Kidney epithelial cell (primary cell): ENCODE results near the gene KSR2. TPM values are rescaled to one million over a fixed set of nuclear protein-coding genes. Genes with fewer than 3 reads are reported as not detected.
A peak's percentile ranks its signal among the peaks of the same experiment; 100 is the strongest.

Experiments used
- DNase-seq: peaks from one replicate; pipeline ENCODE4 v3.0.0-alpha.2; 2010; ENCODE audit warnings: low read depth
- H3K27me3 ChIP-seq: 2 replicates; pipeline ENCODE4 v1.6.0; 2011; ENCODE audit warnings: low read length; ENCODE audit not compliant: control insufficient read depth, insufficient read depth
- H3K36me3 ChIP-seq: 2 replicates; pipeline ENCODE4 v1.5.1; 2011; ENCODE audit warnings: low read length; ENCODE audit not compliant: control insufficient read depth, insufficient read depth
- H3K4me3 ChIP-seq: 2 replicates; pipeline ENCODE4 v1.5.1; 2011; ENCODE audit warnings: low read depth, mild to moderate bottlenecking, control low read depth, low read length
- total RNA-seq: library from RNA; depleted of rRNA; stranded (reverse); fragments of >200 nt; gene quantifications from 2 replicates; pipeline ENCODE4 v1.2.3, GENCODE V29; 2015
- TF ChIP-seq, protein P1 (sequence below): IDR thresholded peaks from 2 replicates; pipeline ENCODE4 v1.5.1; 2011; ENCODE audit warnings: mild to moderate bottlenecking, moderate library complexity, low read length, control low read depth, inconsistent platforms; ENCODE audit not compliant: insufficient read depth, poor library complexity, severe bottlenecking

KSR2 gene
- total RNA-seq, 1 donor from 2014 or later, result 0.29 TPM

DNA sequence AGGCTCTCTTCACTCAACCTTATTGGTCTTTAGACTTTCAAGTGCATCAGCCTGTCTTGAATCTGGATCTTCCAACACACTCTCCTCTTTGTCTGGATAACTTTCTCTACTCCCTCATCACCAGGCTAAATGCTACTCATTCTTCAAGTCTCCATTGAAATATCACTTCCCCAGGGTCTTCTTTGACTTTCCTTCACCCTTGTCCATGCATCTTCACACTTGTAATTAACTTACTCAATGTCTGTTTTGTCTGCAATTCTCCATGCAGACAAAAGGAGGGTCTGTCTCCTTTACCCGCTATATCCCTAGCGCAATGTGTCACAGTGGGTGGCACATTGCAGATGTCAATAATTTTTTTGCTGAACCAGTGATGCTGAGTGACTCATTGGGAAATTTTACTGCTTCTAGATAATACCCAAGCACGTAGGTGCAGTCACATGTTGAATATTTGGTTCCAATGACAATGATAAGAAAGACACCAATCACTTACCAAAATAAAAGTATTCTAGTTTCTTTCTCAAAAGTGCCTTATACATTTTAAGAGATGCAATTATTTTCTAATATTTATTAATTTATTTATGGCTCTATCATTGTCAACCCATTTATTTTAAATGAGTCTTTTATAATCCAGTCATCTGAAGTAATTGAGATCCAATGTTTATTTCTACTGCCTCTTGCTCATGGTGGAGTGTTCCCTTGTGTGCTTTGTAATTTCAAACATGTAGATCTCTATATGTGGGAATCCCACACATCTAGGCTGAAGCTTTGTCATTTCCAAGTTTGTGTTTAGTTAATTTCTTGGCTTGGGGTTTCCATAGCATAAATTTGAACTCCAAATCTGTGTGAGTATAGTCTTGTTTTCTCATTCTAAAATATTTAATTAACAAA lies 26.0 kb upstream of the KSR2 start:
- H3K36me3 ChIP-seq, result no peaks in the 10 kb centered on the region
- H3K27me3 ChIP-seq, result no peaks in the 10 kb centered on the region
- no peak overlapping the region for H3K4me3 ChIP-seq
- TF ChIP-seq, protein P1, sequence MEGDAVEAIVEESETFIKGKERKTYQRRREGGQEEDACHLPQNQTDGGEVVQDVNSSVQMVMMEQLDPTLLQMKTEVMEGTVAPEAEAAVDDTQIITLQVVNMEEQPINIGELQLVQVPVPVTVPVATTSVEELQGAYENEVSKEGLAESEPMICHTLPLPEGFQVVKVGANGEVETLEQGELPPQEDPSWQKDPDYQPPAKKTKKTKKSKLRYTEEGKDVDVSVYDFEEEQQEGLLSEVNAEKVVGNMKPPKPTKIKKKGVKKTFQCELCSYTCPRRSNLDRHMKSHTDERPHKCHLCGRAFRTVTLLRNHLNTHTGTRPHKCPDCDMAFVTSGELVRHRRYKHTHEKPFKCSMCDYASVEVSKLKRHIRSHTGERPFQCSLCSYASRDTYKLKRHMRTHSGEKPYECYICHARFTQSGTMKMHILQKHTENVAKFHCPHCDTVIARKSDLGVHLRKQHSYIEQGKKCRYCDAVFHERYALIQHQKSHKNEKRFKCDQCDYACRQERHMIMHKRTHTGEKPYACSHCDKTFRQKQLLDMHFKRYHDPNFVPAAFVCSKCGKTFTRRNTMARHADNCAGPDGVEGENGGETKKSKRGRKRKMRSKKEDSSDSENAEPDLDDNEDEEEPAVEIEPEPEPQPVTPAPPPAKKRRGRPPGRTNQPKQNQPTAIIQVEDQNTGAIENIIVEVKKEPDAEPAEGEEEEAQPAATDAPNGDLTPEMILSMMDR, result no peak
- no peak for DNase-seq

DNA sequence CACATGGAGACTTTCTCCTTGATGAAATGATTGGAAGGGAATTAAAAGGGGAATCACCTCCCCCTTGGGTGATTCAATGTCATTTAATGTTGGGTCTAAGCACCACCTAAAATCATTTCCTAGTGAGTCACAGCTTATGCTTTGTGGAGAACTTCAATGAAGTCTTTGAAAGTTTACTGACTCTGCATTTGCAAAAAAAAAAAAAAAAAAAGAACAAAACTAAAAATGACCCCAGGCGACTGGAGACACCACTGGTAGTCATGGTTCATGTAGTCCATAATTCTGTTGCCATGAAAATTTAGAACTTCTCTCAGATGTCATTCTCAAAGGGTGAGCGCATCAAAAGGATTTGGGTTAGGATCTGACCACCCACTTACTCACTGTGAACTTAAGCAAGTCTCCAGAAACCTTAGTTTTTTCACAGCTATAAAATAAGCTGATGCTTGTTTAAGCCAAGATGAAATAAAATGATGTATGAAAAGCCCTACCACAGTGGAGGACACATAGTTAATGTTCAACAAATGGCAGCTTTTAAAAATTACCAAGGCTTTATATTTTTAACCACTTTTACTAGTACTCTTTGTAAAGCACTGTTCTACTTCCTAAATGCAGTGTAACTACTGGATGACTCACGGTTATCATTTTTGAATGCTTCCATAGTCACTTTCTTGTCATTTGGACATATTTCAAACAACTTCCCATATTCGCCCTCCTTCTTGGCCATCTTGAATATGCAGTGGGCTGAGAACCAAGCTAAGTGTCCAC lies 18.1 kb upstream of the KSR2 start:
- TF ChIP-seq, protein P1, result no peak
- no peaks in the 10 kb centered on the region for H3K36me3 ChIP-seq
- peak; percentile 78 for DNase-seq
- H3K27me3 ChIP-seq, result no peaks in the 10 kb centered on the region
- H3K4me3 ChIP-seq, result no peak overlapping the region

DNA sequence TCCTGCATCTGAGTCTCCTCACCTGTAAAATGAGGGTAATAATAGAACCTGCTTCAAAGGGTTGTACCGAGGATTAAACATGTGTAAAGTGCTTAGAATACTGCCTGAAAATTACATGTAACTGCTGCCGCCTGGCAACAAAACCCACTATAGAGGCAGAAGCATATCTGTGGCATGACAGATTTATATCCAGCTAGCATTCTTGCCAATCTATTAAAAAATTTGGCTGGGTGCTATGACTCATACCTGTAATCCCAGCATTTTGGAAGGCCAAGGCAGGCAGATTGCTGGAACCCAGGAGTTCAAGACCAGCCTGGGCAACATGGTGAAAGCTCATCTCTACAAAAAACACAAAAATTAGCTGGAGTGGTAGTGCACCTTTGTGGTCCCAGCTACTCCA lies 16.4 kb upstream of the KSR2 start:
- no peak for DNase-seq
- TF ChIP-seq, protein P1, result no peak
- H3K4me3 ChIP-seq, result no peak overlapping the region
- H3K36me3 ChIP-seq, result no peaks in the 10 kb centered on the region
- no peaks in the 10 kb centered on the region for H3K27me3 ChIP-seq

DNA sequence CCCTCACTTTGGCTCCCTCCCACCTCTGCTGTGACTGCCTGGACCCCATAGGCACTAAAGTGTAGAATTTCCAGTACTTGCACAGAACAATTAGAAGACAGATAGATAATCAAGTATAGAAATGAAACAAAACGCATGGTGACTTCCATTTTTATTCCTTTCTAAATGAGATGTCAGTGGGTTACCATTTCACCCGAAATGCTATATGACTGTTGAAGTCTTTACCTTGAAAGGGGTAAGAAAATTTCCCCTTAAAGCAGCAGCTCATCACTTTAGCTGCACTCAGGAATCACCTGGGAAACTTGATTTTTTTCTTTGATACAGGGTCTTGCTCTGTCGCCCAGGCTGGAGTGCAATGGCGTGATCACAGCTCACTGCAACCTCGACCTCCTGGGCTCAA lies 12.5 kb upstream of the KSR2 start:
- TF ChIP-seq, protein P1, result no peak
- Histone ChIP-seq H3K4me3 (no peak overlapping the region), H3K27me3 (no peaks in the 10 kb centered on the region), H3K36me3 (no peaks in the 10 kb centered on the region)
- DNase-seq, result no peak

DNA sequence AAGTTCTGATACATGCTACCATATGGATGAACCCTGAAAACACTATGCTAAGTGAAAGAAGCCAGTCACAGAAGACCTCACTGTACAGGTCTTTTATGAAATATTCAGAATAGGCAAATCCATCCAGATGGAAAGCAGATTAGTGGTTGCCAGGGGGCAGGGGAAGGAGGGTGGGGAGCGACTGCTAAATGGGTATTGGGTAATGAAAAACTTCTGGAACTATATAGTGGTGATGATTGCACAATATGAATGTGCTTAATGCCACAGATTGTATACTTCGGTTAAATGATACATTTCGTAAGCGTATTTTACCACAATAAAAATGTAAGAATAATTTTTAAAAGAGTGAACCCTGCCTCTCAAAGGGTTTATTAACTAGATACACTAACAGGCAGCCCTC lies 11.8 kb upstream of the KSR2 start:
- Histone ChIP-seq H3K36me3 (no peaks in the 10 kb centered on the region), H3K4me3 (no peak overlapping the region), H3K27me3 (no peaks in the 10 kb centered on the region)
- DNase-seq, result no peak
- TF ChIP-seq, protein P1, result no peak
